Neutrophil (primary cell): ENCODE measurements around the gene ZDHHC4.
"Not testable (repeated sequence)": the region's sequence is repeated elsewhere in the genome, so short reads cannot be mapped to it uniquely, and the experiment has no call there.

Experiments used
- H3K27ac ChIP-seq: fragments of 200-600 bp; sonication (generic); 2 replicates; pipeline ENCODE4 v1.5.1; 2016; ENCODE audit warnings: mild to moderate bottlenecking, moderate library complexity
- H3K27me3 ChIP-seq: fragments of 200-600 bp; sonication (generic); 2 replicates; pipeline ENCODE4 v1.6.0; 2016; ENCODE audit warnings: mild to moderate bottlenecking
- H3K36me3 ChIP-seq: fragments of 200-600 bp; sonication (generic); 2 replicates; pipeline ENCODE4 v1.5.1; 2017
- H3K4me1 ChIP-seq, 2 experiments: fragments of 200-600 bp in 1 of 2; sonication (generic) in 1 of 2; 1 replicate in 1 of 2; 2 replicates in 1 of 2; pipeline versions ENCODE4 v1.5.1 to v1.6.1; 2013 to 2016; ENCODE audit warnings: low read depth in 1 of 2, low read length in 1 of 2, mild to moderate bottlenecking in 1 of 2, moderate library complexity in 1 of 2; ENCODE audit not compliant: control insufficient read depth in 1 of 2, insufficient read depth in 1 of 2
- H3K4me3 ChIP-seq, 2 experiments: fragments of 200-600 bp in 1 of 2; sonication (generic) in 1 of 2; 1 replicate in 1 of 2; 2 replicates in 1 of 2; pipeline ENCODE4 v1.5.1; 2013 to 2016; ENCODE audit warnings: low read depth in 1 of 2, low read length in 1 of 2, mild to moderate bottlenecking in 1 of 2, moderate library complexity in 1 of 2
- H3K9me3 ChIP-seq: fragments of 200-600 bp; sonication (generic); 2 replicates; pipeline ENCODE4 v1.5.1; 2016
- TF ChIP-seq, protein P1 (sequence below): fragments of 200-600 bp; sonication (generic); IDR thresholded peaks from 2 replicates; pipeline ENCODE4 v1.5.1; 2016; ENCODE audit warnings: antibody characterized with exemption

The ZDHHC4 gene

DNA sequence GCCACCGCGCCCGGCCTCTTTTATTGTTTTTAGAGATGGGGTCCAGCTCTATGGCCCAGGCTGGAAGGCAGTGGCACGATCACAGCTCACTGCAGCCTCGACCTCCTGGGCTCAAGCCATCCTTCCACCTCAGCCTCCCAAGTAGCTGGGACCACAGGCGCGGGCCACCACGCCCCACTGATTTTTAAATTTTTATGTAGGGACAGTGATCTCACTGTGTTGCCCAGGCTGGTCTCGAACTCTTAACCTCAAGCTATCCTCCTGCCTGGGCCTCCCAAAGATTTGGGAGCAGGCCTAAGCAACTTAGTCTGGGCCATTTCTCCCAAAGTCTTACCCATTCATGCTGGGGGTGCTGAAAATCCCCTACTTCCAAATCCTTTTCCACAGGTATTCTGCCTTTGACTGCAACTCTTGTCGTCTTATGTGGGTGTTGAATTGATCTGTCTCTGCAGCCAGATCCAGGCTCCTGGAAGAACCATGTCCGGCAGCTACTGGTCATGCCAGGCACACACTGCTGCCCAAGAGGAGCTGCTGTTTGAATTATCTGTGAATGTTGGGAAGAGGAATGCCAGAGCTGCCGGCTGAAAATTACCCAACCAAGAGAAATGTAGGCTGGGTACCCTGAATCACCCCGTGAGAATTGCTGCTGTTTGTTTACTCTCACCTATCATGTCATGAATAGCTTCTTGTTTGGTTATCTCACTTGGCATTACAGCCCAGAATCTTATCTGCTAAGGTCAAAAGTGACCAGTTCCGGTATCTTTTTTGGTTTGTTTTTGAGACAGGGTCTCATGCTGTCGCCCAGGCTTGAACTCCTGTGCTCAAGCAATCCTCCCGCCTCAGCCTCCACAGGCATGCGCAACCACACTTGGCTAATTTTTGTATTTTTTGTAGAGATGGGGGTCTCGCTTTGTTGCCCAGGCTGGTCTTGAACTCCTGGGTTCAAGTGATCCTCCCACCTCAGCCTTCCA, 1.1 kb downstream of the ZDHHC4 start:
- H3K4me1 ChIP-seq, result peaks cover 0 to 5% of the 10 kb centered on the region in 2 experiments
- H3K36me3 ChIP-seq, result peaks cover 33% of the 10 kb centered on the region
- TF ChIP-seq, protein P1, sequence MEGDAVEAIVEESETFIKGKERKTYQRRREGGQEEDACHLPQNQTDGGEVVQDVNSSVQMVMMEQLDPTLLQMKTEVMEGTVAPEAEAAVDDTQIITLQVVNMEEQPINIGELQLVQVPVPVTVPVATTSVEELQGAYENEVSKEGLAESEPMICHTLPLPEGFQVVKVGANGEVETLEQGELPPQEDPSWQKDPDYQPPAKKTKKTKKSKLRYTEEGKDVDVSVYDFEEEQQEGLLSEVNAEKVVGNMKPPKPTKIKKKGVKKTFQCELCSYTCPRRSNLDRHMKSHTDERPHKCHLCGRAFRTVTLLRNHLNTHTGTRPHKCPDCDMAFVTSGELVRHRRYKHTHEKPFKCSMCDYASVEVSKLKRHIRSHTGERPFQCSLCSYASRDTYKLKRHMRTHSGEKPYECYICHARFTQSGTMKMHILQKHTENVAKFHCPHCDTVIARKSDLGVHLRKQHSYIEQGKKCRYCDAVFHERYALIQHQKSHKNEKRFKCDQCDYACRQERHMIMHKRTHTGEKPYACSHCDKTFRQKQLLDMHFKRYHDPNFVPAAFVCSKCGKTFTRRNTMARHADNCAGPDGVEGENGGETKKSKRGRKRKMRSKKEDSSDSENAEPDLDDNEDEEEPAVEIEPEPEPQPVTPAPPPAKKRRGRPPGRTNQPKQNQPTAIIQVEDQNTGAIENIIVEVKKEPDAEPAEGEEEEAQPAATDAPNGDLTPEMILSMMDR, result no peak
- H3K27ac ChIP-seq, result peak overlapping the region; percentile 77
- H3K9me3 ChIP-seq, result no peaks in the 10 kb centered on the region
- H3K27me3 ChIP-seq, result no peaks in the 10 kb centered on the region
- no peak overlapping the region for H3K4me3 ChIP-seq

DNA sequence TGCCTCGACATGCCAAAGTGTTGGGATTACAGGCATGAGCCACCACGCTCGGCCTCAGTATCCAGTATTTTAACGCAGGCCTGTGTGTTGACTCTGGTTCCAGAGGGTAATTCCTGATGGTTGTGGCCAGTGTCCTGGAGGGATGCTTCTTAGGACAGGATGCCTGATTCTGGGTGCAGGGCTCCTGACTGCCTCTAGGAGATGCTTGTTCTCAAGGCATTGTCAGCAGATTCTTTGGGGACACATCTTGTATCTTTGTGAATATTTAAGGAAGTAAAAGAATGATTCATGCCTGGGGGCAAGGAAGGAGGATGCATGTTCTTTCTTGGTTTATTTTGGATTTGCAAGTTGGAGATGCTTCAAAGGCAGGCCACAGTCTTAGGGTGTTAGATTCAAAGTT, 2.2 kb downstream of the ZDHHC4 start:
- Histone ChIP-seq H3K9me3 (no peaks in the 10 kb centered on the region), H3K36me3 (peaks cover 39% of the 10 kb centered on the region), H3K27ac (no peak overlapping the region), H3K4me1 (peaks cover 0 to 5% of the 10 kb centered on the region in 2 experiments), H3K4me3 (no peak overlapping the region), H3K27me3 (no peaks in the 10 kb centered on the region)
- TF ChIP-seq, protein P1, result no peak

GRCh38 chr7:6585746-6586432, 8.6 kb downstream of the ZDHHC4 start:
- H3K36me3 ChIP-seq, result peaks cover 38% of the 10 kb centered on the region
- H3K27ac ChIP-seq, H3K27me3 ChIP-seq, H3K9me3 ChIP-seq, H3K4me3 ChIP-seq: not testable (repeated sequence)
- peaks cover 8 to 15% of the 10 kb centered on the region in 2 experiments for H3K4me1 ChIP-seq

DNA sequence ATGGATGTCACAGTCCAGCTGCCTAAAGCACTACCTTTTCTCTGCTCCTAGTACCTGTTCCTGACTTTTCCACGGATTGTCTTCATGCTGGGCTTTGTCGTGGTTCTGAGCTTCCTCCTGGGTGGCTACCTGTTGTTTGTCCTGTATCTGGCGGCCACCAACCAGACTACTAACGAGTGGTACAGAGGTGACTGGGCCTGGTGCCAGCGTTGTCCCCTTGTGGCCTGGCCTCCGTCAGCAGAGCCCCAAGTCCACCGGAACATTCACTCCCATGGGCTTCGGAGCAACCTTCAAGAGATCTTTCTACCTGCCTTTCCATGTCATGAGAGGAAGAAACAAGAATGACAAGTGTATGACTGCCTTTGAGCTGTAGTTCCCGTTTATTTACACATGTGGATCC, 11.3 kb downstream of the ZDHHC4 start:
- Histone ChIP-seq H3K27me3 (no peaks in the 10 kb centered on the region), H3K27ac (no peak overlapping the region), H3K4me1 (peaks cover 16 to 27% of the 10 kb centered on the region in 2 experiments), H3K9me3 (no peaks in the 10 kb centered on the region), H3K36me3 (peaks cover 27% of the 10 kb centered on the region), H3K4me3 (no peak overlapping the region)
- TF ChIP-seq, protein P1, result no peak

GRCh38 chr7:6589151-6589828, 12.0 kb downstream of the ZDHHC4 start:
- Histone ChIP-seq H3K4me1 (peaks cover 16 to 27% of the 10 kb centered on the region in 2 experiments), H3K4me3 (peak overlapping the region; percentile 87 to 90), H3K36me3 (peaks cover 30% of the 10 kb centered on the region), H3K27ac (peak overlapping the region; percentile 93), H3K9me3 (no peaks in the 10 kb centered on the region), H3K27me3 (no peaks in the 10 kb centered on the region)
- TF ChIP-seq, protein P1, result no peak
